ENCODE data around the gene SERPINE1.
"Not testable (repeated sequence)": the region's sequence is repeated elsewhere in the genome, so short reads cannot be mapped to it uniquely, and the experiment has no call there.

Gene SERPINE1

GRCh38 chr7:101126651-101127459 is at the start of gene SERPINE1:
Gene SERPINE1 (plus strand): TSS chr7:101127104. CDS start chr7:101128394, 1,290 bp downstream.
- H3K9me3 Mint-ChIP-seq, result no peaks in the 10 kb centered on the region
- H3K4me1 Mint-ChIP-seq, result peaks cover 43% of the 10 kb centered on the region
- peak within 1 kb of the TSS; percentile 47 for H3K4me3 Mint-ChIP-seq
- H3K27me3 Mint-ChIP-seq, result peaks cover 76% of the 10 kb centered on the region
- H3K27ac Mint-ChIP-seq, result peak within 1 kb of the TSS; percentile 36
- ATAC-seq, result peak; percentile 68
- H3K36me3 Mint-ChIP-seq, result no peaks in the 10 kb centered on the region

DNA sequence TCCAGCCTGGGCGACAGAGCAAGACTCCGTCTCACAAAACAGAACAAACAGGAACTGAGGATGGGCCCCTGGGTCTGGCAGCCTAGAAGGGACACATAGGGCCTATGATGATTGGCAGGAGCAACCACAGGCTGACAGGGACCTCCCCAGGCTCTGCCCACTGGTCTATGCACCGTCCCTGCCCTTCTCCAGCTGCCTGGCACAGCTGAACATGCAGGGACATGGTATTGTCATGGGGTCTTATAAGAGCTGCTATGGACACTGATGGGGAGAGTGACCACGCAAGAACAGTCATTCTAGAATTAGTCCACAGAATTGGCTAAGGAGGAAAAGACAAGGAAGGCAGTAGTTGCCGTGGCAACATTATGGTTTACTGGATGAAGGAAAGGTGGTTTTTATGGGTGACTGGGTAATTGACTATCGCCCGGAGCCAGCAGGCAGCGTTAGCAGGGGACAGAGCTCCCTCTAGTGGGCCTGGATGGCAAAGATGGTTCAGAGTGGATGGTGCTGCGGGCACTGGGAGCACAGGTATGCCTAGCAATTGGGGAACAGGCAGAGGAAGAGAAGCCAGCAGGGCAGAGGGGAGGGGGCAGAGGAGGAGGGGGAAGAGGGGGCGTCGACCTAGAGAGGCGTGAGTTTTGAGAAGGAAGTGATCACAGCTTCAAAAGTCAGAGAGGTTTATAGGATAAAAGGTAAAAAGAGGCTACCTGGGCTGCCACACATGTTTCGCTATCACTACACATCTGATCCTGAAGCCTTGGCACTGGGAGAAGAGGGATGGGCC is 49.4 kb upstream of the SERPINE1 start:
- peak; percentile 93 for ATAC-seq
- no peaks in the 10 kb centered on the region for H3K27me3 Mint-ChIP-seq
- H3K27ac Mint-ChIP-seq, result peak overlapping the region; percentile 29
- H3K36me3 Mint-ChIP-seq, result no peaks in the 10 kb centered on the region
- H3K4me1 Mint-ChIP-seq, result peaks cover 12% of the 10 kb centered on the region
- peak overlapping the region; percentile 30 for H3K4me3 Mint-ChIP-seq
- H3K9me3 Mint-ChIP-seq, result no peaks in the 10 kb centered on the region

DNA sequence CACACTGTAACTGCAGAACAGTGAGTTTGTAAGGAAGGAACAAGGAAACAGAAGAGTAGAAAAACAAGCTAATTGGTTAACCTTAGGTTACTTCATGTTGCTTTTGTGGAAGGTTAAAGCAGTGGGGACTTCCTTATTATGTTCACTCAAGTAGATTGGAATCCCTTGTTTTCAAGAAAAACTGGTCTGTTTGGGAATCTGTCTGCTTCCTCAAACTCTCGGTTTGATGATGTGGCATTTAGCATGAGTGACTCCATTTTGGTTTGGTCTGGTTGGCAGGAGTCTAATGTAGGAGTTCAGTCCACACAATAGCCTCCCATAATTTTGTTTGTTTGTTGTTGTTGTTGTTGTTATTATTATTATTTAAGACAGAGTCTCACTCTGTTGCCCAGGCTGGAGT is 45.5 kb upstream of the SERPINE1 start:
- no peak for ATAC-seq

GRCh38 chr7:101084865-101085161 is 42.1 kb upstream of the SERPINE1 start:
- Mint-ChIP-seq H3K27ac (peak overlapping the region; percentile 99), H3K36me3 (peaks cover 16% of the 10 kb centered on the region), H3K4me3 (peak overlapping the region; percentile 100), H3K9me3 (no peaks in the 10 kb centered on the region), H3K4me1 (peaks cover 31% of the 10 kb centered on the region), H3K27me3 (no peaks in the 10 kb centered on the region)
- no peak for ATAC-seq

More for the DNA sequence above, 45.5 kb upstream of the SERPINE1 start:
- H3K4me3 Mint-ChIP-seq, result no peak overlapping the region
- H3K9me3 Mint-ChIP-seq, result no peaks in the 10 kb centered on the region
- H3K36me3 Mint-ChIP-seq, result no peaks in the 10 kb centered on the region
- H3K27ac Mint-ChIP-seq, result no peak overlapping the region
- H3K4me1 Mint-ChIP-seq, result peaks cover 25% of the 10 kb centered on the region
- no peaks in the 10 kb centered on the region for H3K27me3 Mint-ChIP-seq

GRCh38 chr7:101085162-101085964 is 41.5 kb upstream of the SERPINE1 start, which contains the start of gene TRIM56:
Gene TRIM56 (plus strand): TSS chr7:101085481. CDS start chr7:101087313, 1,832 bp downstream.
- Mint-ChIP-seq H3K4me3 (peak within 1 kb of the TSS; percentile 100), H3K4me1 (peaks cover 34% of the 10 kb centered on the region), H3K27me3 (no peaks in the 10 kb centered on the region), H3K9me3 (no peaks in the 10 kb centered on the region), H3K27ac (peak within 1 kb of the TSS; percentile 99), H3K36me3 (peaks cover 20% of the 10 kb centered on the region)
- peak; percentile 97 for ATAC-seq

- no peak overlapping the region for H3K27ac Mint-ChIP-seq
- no peak for ATAC-seq
- H3K4me1 Mint-ChIP-seq, result peaks cover 41% of the 10 kb centered on the region
- H3K4me3 Mint-ChIP-seq, result no peak overlapping the region
- no peaks in the 10 kb centered on the region for H3K27me3 Mint-ChIP-seq
- H3K36me3 Mint-ChIP-seq, result peaks cover 39% of the 10 kb centered on the region
- no peaks in the 10 kb centered on the region for H3K9me3 Mint-ChIP-seq
Observed at GRCh38 chr7:101087334-101088068, 39.4 kb upstream of the SERPINE1 start.

GRCh38 chr7:101088069-101088425 is 38.9 kb upstream of the SERPINE1 start:
- H3K36me3 Mint-ChIP-seq, result peaks cover 39% of the 10 kb centered on the region
- no peak overlapping the region for H3K27ac Mint-ChIP-seq
- H3K4me3 Mint-ChIP-seq, result no peak overlapping the region
- peaks cover 41% of the 10 kb centered on the region for H3K4me1 Mint-ChIP-seq
- ATAC-seq, result no peak
- no peaks in the 10 kb centered on the region for H3K9me3 Mint-ChIP-seq
- H3K27me3 Mint-ChIP-seq, result no peaks in the 10 kb centered on the region

GRCh38 chr7:101088858-101089529 is 37.9 kb upstream of the SERPINE1 start:
- H3K9me3 Mint-ChIP-seq, result no peaks in the 10 kb centered on the region
- ATAC-seq, result no peak
- H3K4me1 Mint-ChIP-seq, result peaks cover 43% of the 10 kb centered on the region
- H3K27me3 Mint-ChIP-seq, result no peaks in the 10 kb centered on the region
- no peak overlapping the region for H3K4me3 Mint-ChIP-seq
- H3K36me3 Mint-ChIP-seq, result peaks cover 42% of the 10 kb centered on the region
- H3K27ac Mint-ChIP-seq, result no peak overlapping the region

- ATAC-seq, result no peak
- no peaks in the 10 kb centered on the region for H3K27me3 Mint-ChIP-seq
- H3K4me1 Mint-ChIP-seq, result peaks cover 43% of the 10 kb centered on the region
- no peak overlapping the region for H3K27ac Mint-ChIP-seq
- peaks cover 48% of the 10 kb centered on the region for H3K36me3 Mint-ChIP-seq
- no peaks in the 10 kb centered on the region for H3K9me3 Mint-ChIP-seq
- H3K4me3 Mint-ChIP-seq, result no peak overlapping the region
Observed at GRCh38 chr7:101089876-101090275, 37.0 kb upstream of the SERPINE1 start.

DNA sequence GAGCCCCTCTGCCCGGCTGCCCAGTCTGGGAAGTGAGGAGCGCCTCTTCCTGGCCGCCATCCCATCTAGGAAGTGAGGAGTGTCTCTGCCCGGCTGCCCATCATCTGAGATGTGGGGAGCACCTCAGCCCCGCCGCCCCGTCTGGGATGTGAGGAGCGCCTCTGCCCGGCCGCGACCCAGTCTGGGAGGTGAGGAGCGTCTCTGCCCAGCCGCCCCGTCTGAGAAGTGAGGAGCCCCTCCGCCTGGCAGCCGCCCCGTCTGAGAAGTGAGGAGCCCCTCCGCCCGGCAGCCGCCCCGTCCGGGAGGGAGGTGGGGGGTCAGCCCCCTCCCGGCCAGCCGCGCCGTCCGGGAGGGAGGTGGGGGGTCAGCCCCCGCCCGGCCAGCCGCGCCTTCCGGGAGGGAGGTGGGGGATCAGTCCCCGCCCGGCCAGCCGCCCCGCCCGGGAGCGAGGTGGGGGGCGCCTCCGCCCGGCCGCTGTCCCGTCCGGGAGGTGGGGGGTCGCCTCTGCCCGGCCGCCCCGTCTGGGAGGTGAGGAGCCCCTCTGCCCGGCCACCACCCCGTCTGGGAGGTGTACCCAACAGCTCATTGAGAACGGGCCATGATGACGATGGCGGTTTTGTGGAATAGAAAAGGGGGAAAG is 34.5 kb upstream of the SERPINE1 start:
- H3K4me1 Mint-ChIP-seq, result peaks cover 34% of the 10 kb centered on the region
- peaks cover 48% of the 10 kb centered on the region for H3K36me3 Mint-ChIP-seq
- not testable (repeated sequence) for H3K27ac Mint-ChIP-seq

DNA sequence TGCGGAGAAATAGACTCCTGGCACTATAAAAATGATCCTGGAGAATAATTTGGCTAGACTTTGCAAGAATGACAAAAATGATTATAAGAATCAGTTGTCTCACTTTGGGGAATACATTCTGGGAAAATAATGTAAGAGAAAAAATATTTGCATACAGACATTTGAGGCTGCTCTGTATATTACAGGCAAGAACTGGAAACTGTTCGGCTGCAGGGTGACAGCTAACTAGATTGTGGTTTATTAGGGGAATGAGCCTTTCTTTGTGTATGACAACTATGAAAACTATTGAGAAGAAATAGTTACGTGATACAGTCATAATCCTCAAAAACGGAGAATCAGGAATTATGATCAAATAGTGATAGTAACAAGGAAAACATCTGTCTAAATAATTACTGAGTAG is 33.0 kb upstream of the SERPINE1 start:
- peaks cover 2% of the 10 kb centered on the region for H3K27me3 Mint-ChIP-seq
- H3K4me1 Mint-ChIP-seq, result peaks cover 31% of the 10 kb centered on the region
- ATAC-seq, result no peak
- H3K4me3 Mint-ChIP-seq, result no peak overlapping the region
- no peaks in the 10 kb centered on the region for H3K9me3 Mint-ChIP-seq
- H3K36me3 Mint-ChIP-seq, result peaks cover 41% of the 10 kb centered on the region
- H3K27ac Mint-ChIP-seq, result no peak overlapping the region

More for the DNA sequence above, 34.5 kb upstream of the SERPINE1 start:
- H3K9me3 Mint-ChIP-seq, H3K27me3 Mint-ChIP-seq, ATAC-seq, H3K4me3 Mint-ChIP-seq: not testable (repeated sequence)

DNA sequence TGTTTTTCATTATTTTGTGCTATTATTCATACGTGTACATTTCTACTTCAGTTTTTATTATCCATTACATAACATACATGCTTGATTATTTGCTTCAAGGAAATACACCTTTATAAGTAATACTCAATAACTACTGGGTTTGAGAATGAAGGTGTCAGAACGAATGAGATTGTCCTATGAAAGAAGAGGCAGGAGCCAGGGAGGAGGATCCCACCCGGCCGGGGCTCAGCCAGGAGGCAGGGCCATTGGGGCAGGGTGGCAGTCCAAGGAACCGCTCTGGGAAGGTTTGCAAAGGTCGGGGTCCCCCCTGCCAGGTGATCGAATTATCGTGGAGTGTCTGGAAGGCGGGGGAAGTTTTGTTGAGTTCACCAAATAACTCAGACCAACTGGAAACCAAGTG is 32.5 kb upstream of the SERPINE1 start:
- ATAC-seq, result no peak
- Mint-ChIP-seq H3K9me3 (no peaks in the 10 kb centered on the region), H3K27me3 (peaks cover 7% of the 10 kb centered on the region), H3K4me1 (peaks cover 26% of the 10 kb centered on the region), H3K36me3 (peaks cover 36% of the 10 kb centered on the region), H3K4me3 (no peak overlapping the region), H3K27ac (no peak overlapping the region)

DNA sequence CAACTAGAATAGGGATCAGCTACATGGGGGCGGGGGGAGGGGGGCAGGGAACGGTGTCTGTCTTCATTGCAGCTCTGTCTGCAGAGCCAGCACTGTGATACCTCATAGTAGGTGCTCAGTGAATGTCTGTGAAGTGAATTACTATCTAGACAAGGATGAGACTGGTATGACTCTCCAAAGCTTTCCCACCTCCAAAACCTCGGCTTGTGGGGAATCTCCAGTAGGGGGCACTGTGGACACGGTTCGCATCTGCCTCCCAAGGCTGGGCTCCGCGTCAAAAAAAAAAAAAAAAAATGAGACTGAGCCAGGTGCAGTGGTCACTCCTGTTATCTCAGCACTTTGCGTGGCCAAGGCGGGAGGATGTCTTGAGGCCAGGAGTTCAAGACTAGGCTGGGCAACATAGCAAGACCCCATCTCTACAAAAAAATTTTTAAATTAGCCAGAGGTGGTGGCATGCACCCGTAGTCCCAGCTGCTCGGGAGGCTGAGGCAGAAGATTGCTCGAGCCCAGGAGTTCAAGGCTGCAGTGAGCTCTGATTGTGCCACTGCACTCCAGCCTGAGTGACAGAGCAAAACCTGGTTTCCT is 32.0 kb upstream of the SERPINE1 start:
- Mint-ChIP-seq H3K4me1 (peaks cover 24% of the 10 kb centered on the region), H3K27ac (no peak overlapping the region), H3K36me3 (peaks cover 31% of the 10 kb centered on the region), H3K4me3 (no peak overlapping the region), H3K9me3 (no peaks in the 10 kb centered on the region), H3K27me3 (peaks cover 12% of the 10 kb centered on the region)
- no peak for ATAC-seq

All from stimulated activated memory B cell treated with anti-CD40 and anti-IgM and Interleukin-4, amounts not matched to agents 10 μg/mL and 1 μg/mL and 100 μg/mL, for 72 hours (primary cell).